ENCODE data around the gene MCHR1. TPM values are rescaled to one million over a fixed set of nuclear protein-coding genes. Genes with fewer than 3 reads are reported as not detected.

The MCHR1 gene
- total and polyA plus RNA-seq, 2 donors (not counting 1 experiment from before 2014, with no cell fraction given) = 0.20 to 0.99 TPM

- Histone ChIP-seq H2AFZ (ENCODE audit: low read length) (no peak overlapping the region), H3K79me2 (ENCODE audit: control insufficient read depth, insufficient read depth, low read length) (peaks cover 2% of the 10 kb centered on the region), H4K20me1 (ENCODE audit: control insufficient read depth, extremely low read depth, insufficient read depth, low read length) (no peaks in the 10 kb centered on the region), H3K4me1 (ENCODE audit: control insufficient read depth, extremely low read depth, insufficient read depth, low read length) (no peaks in the 10 kb centered on the region), H3K4me3 (replicated peaks in 1 of 4; ENCODE audit: control extremely low read depth in 1 of 4, insufficient read depth in 1 of 4, low read depth in 3 of 4, low read length in 4 of 4) (no peak overlapping the region), H3K27ac (ENCODE audit: insufficient read depth, low read length) (no peak overlapping the region), H3K9ac (ENCODE audit: insufficient read depth, low read length) (no peak overlapping the region), H3K27me3 (ENCODE audit: control insufficient read depth, insufficient read depth, low read length) (no peaks in the 10 kb centered on the region), H3K4me2 (ENCODE audit: extremely low read depth, insufficient read depth, low read length) (no peak overlapping the region), H3K9me3 (ENCODE audit: control insufficient read depth, insufficient read depth, low read depth, low read length) (no peaks in the 10 kb centered on the region), H3K36me3 (ENCODE audit: control insufficient read depth, insufficient read depth, low read length) (no peaks in the 10 kb centered on the region)
- DNase-seq (ENCODE audit: low read depth in 2 of 2) = no peak
- TF ChIP-seq EZH2 (IDR thresholded peaks at IDR 0.05; ENCODE audit: low read length, missing control alignments) (no peak), CTCF (conservative IDR thresholded peaks at IDR 0.05 in 1 of 2, IDR thresholded peaks at IDR 0.05 in 1 of 2; ENCODE audit: low read depth in 1 of 2, low read length in 2 of 2) (no peak)
Measured at GRCh38 chr22:40641269-40641668, 38.0 kb upstream of the MCHR1 start.

GRCh38 chr22:40642316-40642715, 37.0 kb upstream of the MCHR1 start:
- no peak overlapping the region for H3K4me2 ChIP-seq (ENCODE audit: extremely low read depth, insufficient read depth, low read length)
- H4K20me1 ChIP-seq (ENCODE audit: control insufficient read depth, extremely low read depth, insufficient read depth, low read length) = no peaks in the 10 kb centered on the region
- H3K9ac ChIP-seq (ENCODE audit: insufficient read depth, low read length) = no peak overlapping the region
- DNase-seq (ENCODE audit: low read depth in 2 of 2) = no peak
- H3K9me3 ChIP-seq (ENCODE audit: control insufficient read depth, insufficient read depth, low read depth, low read length) = no peaks in the 10 kb centered on the region
- TF ChIP-seq CTCF (conservative IDR thresholded peaks at IDR 0.05 in 1 of 2, IDR thresholded peaks at IDR 0.05 in 1 of 2; ENCODE audit: low read depth in 1 of 2, low read length in 2 of 2) (no peak), EZH2 (IDR thresholded peaks at IDR 0.05; ENCODE audit: low read length, missing control alignments) (no peak)
- H2AFZ ChIP-seq (ENCODE audit: low read length) = no peak overlapping the region
- H3K4me1 ChIP-seq (ENCODE audit: control insufficient read depth, extremely low read depth, insufficient read depth, low read length) = no peaks in the 10 kb centered on the region
- no peaks in the 10 kb centered on the region for H3K79me2 ChIP-seq (ENCODE audit: control insufficient read depth, insufficient read depth, low read length)
- H3K36me3 ChIP-seq (ENCODE audit: control insufficient read depth, insufficient read depth, low read length) = no peaks in the 10 kb centered on the region
- H3K27me3 ChIP-seq (ENCODE audit: control insufficient read depth, insufficient read depth, low read length) = no peaks in the 10 kb centered on the region
- no peak overlapping the region for H3K27ac ChIP-seq (ENCODE audit: insufficient read depth, low read length)
- no peak overlapping the region for H3K4me3 ChIP-seq (replicated peaks in 1 of 4; ENCODE audit: control extremely low read depth in 1 of 4, insufficient read depth in 1 of 4, low read depth in 3 of 4, low read length in 4 of 4)

GRCh38 chr22:40645579-40646197, 33.6 kb upstream of the MCHR1 start:
- H3K4me2 ChIP-seq (ENCODE audit: extremely low read depth, insufficient read depth, low read length) = peak overlapping the region; percentile 26
- H3K9ac ChIP-seq (ENCODE audit: insufficient read depth, low read length) = no peak overlapping the region
- H2AFZ ChIP-seq (ENCODE audit: low read length) = peak overlapping the region; percentile 28
- no peaks in the 10 kb centered on the region for H3K9me3 ChIP-seq (ENCODE audit: control insufficient read depth, insufficient read depth, low read depth, low read length)
- H3K4me1 ChIP-seq (ENCODE audit: control insufficient read depth, extremely low read depth, insufficient read depth, low read length) = no peaks in the 10 kb centered on the region
- H3K79me2 ChIP-seq (ENCODE audit: control insufficient read depth, insufficient read depth, low read length) = no peaks in the 10 kb centered on the region
- no peak overlapping the region for H3K4me3 ChIP-seq (replicated peaks in 1 of 4; ENCODE audit: control extremely low read depth in 1 of 4, insufficient read depth in 1 of 4, low read depth in 3 of 4, low read length in 4 of 4)
- H3K36me3 ChIP-seq (ENCODE audit: control insufficient read depth, insufficient read depth, low read length) = no peaks in the 10 kb centered on the region
- no peak for DNase-seq (ENCODE audit: low read depth in 2 of 2)
- H3K27me3 ChIP-seq (ENCODE audit: control insufficient read depth, insufficient read depth, low read length) = no peaks in the 10 kb centered on the region
- TF ChIP-seq CTCF (conservative IDR thresholded peaks at IDR 0.05 in 1 of 2, IDR thresholded peaks at IDR 0.05 in 1 of 2; ENCODE audit: low read depth in 1 of 2, low read length in 2 of 2) (no peak), EZH2 (IDR thresholded peaks at IDR 0.05; ENCODE audit: low read length, missing control alignments) (no peak)
- H3K27ac ChIP-seq (ENCODE audit: insufficient read depth, low read length) = no peak overlapping the region
- H4K20me1 ChIP-seq (ENCODE audit: control insufficient read depth, extremely low read depth, insufficient read depth, low read length) = no peaks in the 10 kb centered on the region

Measured in fibroblast of lung (primary cell).